HepG2 (cell line): ENCODE results near the gene WNT5B. TPM values are rescaled to one million over a fixed set of nuclear protein-coding genes. Genes with fewer than 3 reads are reported as not detected.

Experiments used
- ATF7 ChIP-seq, 2 experiments: fragments of 450-650 bp in 1 of 2; sonication (generic) in 1 of 2; formaldehyde crosslinking in 1 of 2; IDR thresholded peaks; 2 replicates each; pipeline versions ENCODE4 v1.4.0 to v1.6.1; 2016 to 2020; ENCODE audit warnings: antibody characterized with exemption in 1 of 2, mild to moderate bottlenecking in 1 of 2, missing genetic modification reagents in 1 of 2
- GATA4 ChIP-seq: sonication (generic); IDR thresholded peaks from 2 replicates; pipeline ENCODE4 v1.6.1; 2016; ENCODE audit warnings: antibody characterized with exemption, low read depth, borderline replicate concordance
- KDM3A ChIP-seq: IDR thresholded peaks from 2 replicates; pipeline ENCODE4 v1.6.1; 2018; ENCODE audit warnings: low read depth, missing compliant biosample characterization
- MEIS2 ChIP-seq: sonication (generic); formaldehyde crosslinking; IDR thresholded peaks from 2 replicates; pipeline ENCODE4 v1.9.0; 2021; ENCODE audit warnings: mild to moderate bottlenecking, missing genetic modification reagents
- POLR2G ChIP-seq: fragments of 200-400 bp; formaldehyde crosslinking; IDR thresholded peaks from 2 replicates; pipeline ENCODE4 v1.6.1; 2018; ENCODE audit warnings: mild to moderate bottlenecking, low read depth, low read length, moderate library complexity
- RNF2 ChIP-seq: fragments of 450-650 bp; conservative IDR thresholded peaks from 2 replicates; pipeline ENCODE4 v1.6.1; 2016; ENCODE audit warnings: low read depth
- SP5 ChIP-seq: IDR thresholded peaks from 2 replicates; pipeline ENCODE4 v1.6.1; 2016; ENCODE audit warnings: low read depth, borderline replicate concordance
- SPEN ChIP-seq: sonication (generic); formaldehyde crosslinking; IDR thresholded peaks from 2 replicates; pipeline ENCODE4 v1.5.1; 2020; ENCODE audit warnings: low read depth, mild to moderate bottlenecking, missing genetic modification reagents
- STAT6 ChIP-seq: sonication (generic); formaldehyde crosslinking; IDR thresholded peaks from 2 replicates; pipeline ENCODE4 v1.4.0; 2020; ENCODE audit warnings: missing genetic modification reagents, mild to moderate bottlenecking, borderline replicate concordance
- ZBTB25 ChIP-seq: IDR thresholded peaks from 2 replicates; pipeline ENCODE4 v1.6.1; 2018; ENCODE audit warnings: missing genetic modification reagents
- ZMYM2 ChIP-seq: sonication (generic); formaldehyde crosslinking; IDR thresholded peaks from 2 replicates; pipeline ENCODE4 v1.8.0; 2022; ENCODE audit warnings: mild to moderate bottlenecking, missing genetic modification reagents
- ZNF251 ChIP-seq: sonication (generic); formaldehyde crosslinking; IDR thresholded peaks from 2 replicates; pipeline ENCODE4 v1.9.0; 2021; ENCODE audit warnings: mild to moderate bottlenecking, missing genetic modification reagents
- ZNF34 ChIP-seq: sonication (generic); formaldehyde crosslinking; IDR thresholded peaks from 2 replicates; pipeline ENCODE4 v1.4.0; 2020; ENCODE audit warnings: mild to moderate bottlenecking, missing genetic modification reagents, borderline replicate concordance
- ZNF407 ChIP-seq: sonication (generic); formaldehyde crosslinking; IDR thresholded peaks from one replicate; pipeline ENCODE4 v1.5.1; 2020; ENCODE audit warnings: mild to moderate bottlenecking, missing genetic modification reagents; ENCODE audit errors: not compliant biosample characterization
- ZZZ3 ChIP-seq: sonication (generic); formaldehyde crosslinking; IDR thresholded peaks from 2 replicates; pipeline ENCODE4 v1.4.0; 2020; ENCODE audit warnings: missing genetic modification reagents, mild to moderate bottlenecking, borderline replicate concordance
- polyA plus RNA-seq, 8 experiments: library from polyadenylated mRNA; depleted of rRNA in 3 of 8; stranded (reverse) in 7 of 8; unstranded in 1 of 8; fragments of >200 nt; fragmentation: Illumina TruSeq in 4 of 8; extraction: Trizol in 4 of 8; gene quantifications; 2 replicates each; pipeline versions ENCODE4 v1.2.1 to v1.2.3, GENCODE V29; 2011 to 2016; ENCODE audit warnings: low read depth in 4 of 8, missing spikeins in 1 of 8, mixed read lengths in 1 of 8; ENCODE audit not compliant: insufficient read depth in 1 of 8
- total RNA-seq, 5 experiments: library from RNA; depleted of rRNA; stranded (reverse); fragments of >200 nt; fragmentation: Illumina TruSeq; extraction: Trizol; gene quantifications; 2 replicates each; pipeline ENCODE4 v1.2.3, GENCODE V29; 2016; ENCODE audit warnings: low read depth in 1 of 5
- TF ChIP-seq, protein P1 (sequence below): sonication (generic); formaldehyde crosslinking; IDR thresholded peaks from 2 replicates; pipeline ENCODE4 v1.8.0; 2022; ENCODE audit warnings: mild to moderate bottlenecking, missing genetic modification reagents, moderate library complexity

The WNT5B gene
- total and polyA plus RNA-seq, 2 of the 13 experiments (the other 11 are each of a cell fraction or from before 2014, with no cell fraction given) = 0.04 TPM; not detected in 1

- no peak for TF ChIP-seq STAT6
- no peak for TF ChIP-seq ZNF251 (CRISPR knock-in tag)
- peak; percentile 46; the same call in 1 of the 2 replicates for TF ChIP-seq SP5 (CRISPR knock-in tag)
- TF ChIP-seq, protein P1, sequence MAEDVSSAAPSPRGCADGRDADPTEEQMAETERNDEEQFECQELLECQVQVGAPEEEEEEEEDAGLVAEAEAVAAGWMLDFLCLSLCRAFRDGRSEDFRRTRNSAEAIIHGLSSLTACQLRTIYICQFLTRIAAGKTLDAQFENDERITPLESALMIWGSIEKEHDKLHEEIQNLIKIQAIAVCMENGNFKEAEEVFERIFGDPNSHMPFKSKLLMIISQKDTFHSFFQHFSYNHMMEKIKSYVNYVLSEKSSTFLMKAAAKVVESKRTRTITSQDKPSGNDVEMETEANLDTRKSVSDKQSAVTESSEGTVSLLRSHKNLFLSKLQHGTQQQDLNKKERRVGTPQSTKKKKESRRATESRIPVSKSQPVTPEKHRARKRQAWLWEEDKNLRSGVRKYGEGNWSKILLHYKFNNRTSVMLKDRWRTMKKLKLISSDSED (CRISPR knock-in tag) = no peak
- TF ChIP-seq ZBTB25 (CRISPR knock-in tag) = peak; percentile 67; the same call in 1 of the 2 replicates
- peak; percentile 44; the same call in 1 of the 2 replicates for TF ChIP-seq ZZZ3 (CRISPR knock-in tag)
- TF ChIP-seq RNF2 = peak; percentile 85
- TF ChIP-seq ZNF407 (CRISPR knock-in tag) = no peak
- peak; percentile 77 for TF ChIP-seq MEIS2 (CRISPR knock-in tag)
- no peak for TF ChIP-seq ZMYM2 (CRISPR knock-in tag)
- TF ChIP-seq ATF7 (IDR thresholded peaks at IDR 0.05) = no peak
- TF ChIP-seq ATF7 (CRISPR knock-in tag; IDR thresholded peaks at IDR 0.05) = no peak; the same call in 1 of the 2 replicates
- no peak for TF ChIP-seq GATA4
- TF ChIP-seq ZNF34 = no peak
- peak; percentile 66; the same call in 1 of the 2 replicates for TF ChIP-seq KDM3A
- TF ChIP-seq SPEN (CRISPR knock-in tag) = peak; percentile 91
- TF ChIP-seq POLR2G = peak; percentile 91
Measured at GRCh38 chr12:1690578-1691122, 61.6 kb downstream of the WNT5B start, which contains the start of gene ADIPOR2 (continued).
